ENCODE results near the gene COL19A1. TPM values are rescaled to one million over a fixed set of nuclear protein-coding genes. Genes with fewer than 3 reads are reported as not detected.
A peak's percentile ranks its signal among the peaks of the same experiment; 100 is the strongest.
"Not testable (repeated sequence)": the region's sequence is repeated elsewhere in the genome, so short reads cannot be mapped to it uniquely, and the experiment has no call there.

The COL19A1 gene
- total RNA-seq, 1 donor from 2014 or later = not detected

DNA sequence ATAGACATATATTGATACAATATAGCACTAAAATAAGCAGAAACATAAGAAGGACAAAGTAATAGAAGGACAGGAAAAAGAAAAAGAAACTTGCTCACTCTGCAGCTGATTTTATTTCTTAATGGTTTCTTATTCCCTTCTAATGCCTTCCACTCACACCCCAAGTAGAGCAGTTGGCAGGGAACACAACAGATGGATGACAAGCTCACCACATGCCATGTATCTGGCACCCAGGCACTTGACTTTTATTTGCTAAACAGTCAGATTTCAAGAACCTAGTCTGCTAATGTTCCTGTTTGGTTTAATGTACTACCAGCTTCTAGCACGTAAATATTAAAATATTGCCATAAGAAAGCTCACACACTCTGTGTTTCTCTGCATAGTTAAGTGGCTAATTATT, 87.1 kb downstream of the COL19A1 start:
- FAIRE-seq (no peak), DNase-seq (ENCODE audit: low read depth) (no peak)
- no peak overlapping the region for H3K4me3 ChIP-seq (ENCODE audit: low read depth, low read length)
- no peaks in the 10 kb centered on the region for H3K27me3 ChIP-seq (ENCODE audit: control insufficient read depth, insufficient read depth, low read length)
- TF ChIP-seq, protein P1, sequence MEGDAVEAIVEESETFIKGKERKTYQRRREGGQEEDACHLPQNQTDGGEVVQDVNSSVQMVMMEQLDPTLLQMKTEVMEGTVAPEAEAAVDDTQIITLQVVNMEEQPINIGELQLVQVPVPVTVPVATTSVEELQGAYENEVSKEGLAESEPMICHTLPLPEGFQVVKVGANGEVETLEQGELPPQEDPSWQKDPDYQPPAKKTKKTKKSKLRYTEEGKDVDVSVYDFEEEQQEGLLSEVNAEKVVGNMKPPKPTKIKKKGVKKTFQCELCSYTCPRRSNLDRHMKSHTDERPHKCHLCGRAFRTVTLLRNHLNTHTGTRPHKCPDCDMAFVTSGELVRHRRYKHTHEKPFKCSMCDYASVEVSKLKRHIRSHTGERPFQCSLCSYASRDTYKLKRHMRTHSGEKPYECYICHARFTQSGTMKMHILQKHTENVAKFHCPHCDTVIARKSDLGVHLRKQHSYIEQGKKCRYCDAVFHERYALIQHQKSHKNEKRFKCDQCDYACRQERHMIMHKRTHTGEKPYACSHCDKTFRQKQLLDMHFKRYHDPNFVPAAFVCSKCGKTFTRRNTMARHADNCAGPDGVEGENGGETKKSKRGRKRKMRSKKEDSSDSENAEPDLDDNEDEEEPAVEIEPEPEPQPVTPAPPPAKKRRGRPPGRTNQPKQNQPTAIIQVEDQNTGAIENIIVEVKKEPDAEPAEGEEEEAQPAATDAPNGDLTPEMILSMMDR (IDR thresholded peaks at IDR 0.05; ENCODE audit: insufficient read depth, low read length, severe bottlenecking) = no peak
- H3K36me3 ChIP-seq (ENCODE audit: control insufficient read depth, insufficient read depth, low read length) = no peaks in the 10 kb centered on the region

DNA sequence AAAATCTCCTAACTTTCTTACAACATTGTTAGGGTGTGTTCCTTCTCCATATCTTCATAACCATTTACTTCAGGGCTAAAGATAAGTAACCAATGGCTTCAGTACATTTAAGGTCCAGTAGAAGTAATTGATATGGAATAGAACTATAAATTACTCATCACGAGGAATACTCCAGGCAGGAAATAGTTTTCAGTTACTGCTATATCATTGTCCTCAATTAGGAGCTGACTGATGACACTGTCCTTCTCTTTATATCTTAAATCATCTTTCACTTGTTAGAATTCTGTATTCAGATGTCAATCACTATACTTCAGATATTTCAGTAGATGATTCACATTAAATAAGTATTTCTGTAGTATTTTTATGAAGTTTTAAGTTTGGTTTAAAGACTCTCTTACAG, 88.4 kb downstream of the COL19A1 start:
- H3K4me3 ChIP-seq (ENCODE audit: low read depth, low read length) = no peak overlapping the region
- no peak for FAIRE-seq
- no peaks in the 10 kb centered on the region for H3K36me3 ChIP-seq (ENCODE audit: control insufficient read depth, insufficient read depth, low read length)
- no peak for DNase-seq (ENCODE audit: low read depth)
- TF ChIP-seq, protein P1 (IDR thresholded peaks at IDR 0.05; ENCODE audit: insufficient read depth, low read length, severe bottlenecking) = no peak
- H3K27me3 ChIP-seq (ENCODE audit: control insufficient read depth, insufficient read depth, low read length) = no peaks in the 10 kb centered on the region

DNA sequence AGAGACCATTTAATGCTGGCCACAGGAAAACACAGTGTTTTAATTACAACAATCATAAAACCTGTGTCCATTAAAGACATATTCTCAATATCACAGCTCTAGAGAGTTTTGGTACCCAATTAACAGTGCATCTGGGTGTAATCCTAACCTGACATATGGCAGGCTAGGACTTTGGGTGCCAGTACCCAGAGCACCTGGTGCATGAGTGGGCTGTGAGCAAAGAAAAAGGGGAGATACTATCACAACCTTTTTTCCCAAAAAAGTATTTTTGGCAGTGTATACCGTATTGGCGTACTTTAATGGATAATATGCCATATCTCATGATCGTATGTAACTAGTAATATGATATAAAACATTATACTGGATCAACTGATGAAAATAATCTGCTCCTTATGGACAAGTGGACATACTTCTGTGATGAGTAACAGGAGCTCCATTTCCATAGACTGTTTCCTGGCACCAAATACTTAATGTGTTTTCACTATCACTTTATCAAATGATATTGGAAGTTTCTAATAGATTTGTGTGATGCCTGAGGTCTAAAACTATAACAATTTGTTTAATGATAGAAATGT, 91.7 kb downstream of the COL19A1 start:
- DNase-seq (ENCODE audit: low read depth) = peak; percentile 44
- Histone ChIP-seq H3K4me3 (ENCODE audit: low read depth, low read length) (no peak overlapping the region), H3K36me3 (ENCODE audit: control insufficient read depth, insufficient read depth, low read length) (no peaks in the 10 kb centered on the region), H3K27me3 (ENCODE audit: control insufficient read depth, insufficient read depth, low read length) (no peaks in the 10 kb centered on the region)
- no peak for FAIRE-seq
- TF ChIP-seq, protein P1 (IDR thresholded peaks at IDR 0.05; ENCODE audit: insufficient read depth, low read length, severe bottlenecking) = no peak

DNA sequence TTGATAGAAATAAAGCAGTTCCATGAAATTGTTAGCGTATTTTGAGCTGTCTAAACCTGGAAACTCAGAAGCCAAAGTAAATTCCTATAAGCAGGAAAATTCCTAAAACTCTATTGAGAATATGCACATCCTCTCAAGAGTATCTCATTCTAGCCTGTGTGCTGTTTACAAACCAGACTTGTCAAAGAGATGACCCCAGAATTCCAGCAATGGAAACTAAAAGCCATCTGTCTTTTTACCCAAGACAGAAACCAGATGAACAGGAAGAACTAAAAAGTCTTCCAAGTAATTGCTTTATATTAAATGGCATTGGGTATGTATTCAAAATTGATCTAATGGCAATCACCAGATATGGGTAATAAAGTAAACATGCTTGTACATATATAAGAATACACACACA, 92.6 kb downstream of the COL19A1 start:
- no peak for FAIRE-seq
- Histone ChIP-seq H3K27me3 (ENCODE audit: control insufficient read depth, insufficient read depth, low read length) (no peaks in the 10 kb centered on the region), H3K36me3 (ENCODE audit: control insufficient read depth, insufficient read depth, low read length) (no peaks in the 10 kb centered on the region), H3K4me3 (ENCODE audit: low read depth, low read length) (no peak overlapping the region)
- no peak for DNase-seq (ENCODE audit: low read depth)
- TF ChIP-seq, protein P1 (IDR thresholded peaks at IDR 0.05; ENCODE audit: insufficient read depth, low read length, severe bottlenecking) = no peak

DNA sequence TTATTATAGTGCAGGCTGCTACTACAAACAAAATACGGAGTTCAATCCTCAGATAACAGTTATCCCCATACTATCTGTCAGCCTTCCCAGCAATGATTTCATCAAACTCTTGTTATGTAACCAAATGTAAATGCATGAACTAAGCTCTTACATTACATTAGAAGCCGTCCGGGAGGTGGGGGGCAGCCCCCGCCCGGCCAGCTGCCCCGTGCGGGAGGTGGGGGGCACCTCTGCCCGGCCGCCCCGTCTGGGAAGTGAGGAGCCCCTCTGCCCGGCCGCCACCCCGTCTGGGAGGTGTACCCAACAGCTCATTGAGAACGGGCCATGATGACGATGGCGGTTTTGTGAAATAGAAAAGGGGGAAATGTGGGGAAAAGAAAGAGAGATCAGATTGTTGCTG, 99.6 kb downstream of the COL19A1 start:
- not testable (repeated sequence) for H3K36me3 ChIP-seq (ENCODE audit: control insufficient read depth, insufficient read depth, low read length); DNase-seq (ENCODE audit: low read depth); H3K4me3 ChIP-seq (ENCODE audit: low read depth, low read length); H3K27me3 ChIP-seq (ENCODE audit: control insufficient read depth, insufficient read depth, low read length); FAIRE-seq

DNA sequence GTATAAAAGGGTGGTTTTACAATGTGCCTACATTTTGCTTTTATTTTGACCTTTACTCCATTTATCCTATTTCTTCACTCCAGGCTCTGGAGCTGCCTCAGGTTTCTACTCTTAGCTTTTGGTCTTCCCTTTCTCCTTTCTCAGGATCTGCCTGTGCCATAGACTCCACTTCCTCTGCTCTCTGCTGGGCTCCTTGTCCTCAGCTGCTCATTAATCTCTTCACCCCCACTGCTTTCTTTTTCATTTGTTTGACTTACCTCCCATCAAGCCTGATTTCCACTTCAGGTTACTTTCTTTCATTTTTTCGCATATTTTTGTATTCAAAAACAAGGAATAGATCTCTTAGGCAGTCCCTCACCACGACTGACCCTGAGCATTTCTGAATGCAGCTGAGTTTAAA, 106.8 kb downstream of the COL19A1 start:
- TF ChIP-seq, protein P1 (IDR thresholded peaks at IDR 0.05; ENCODE audit: insufficient read depth, low read length, severe bottlenecking) = no peak
- DNase-seq (ENCODE audit: low read depth) (no peak), FAIRE-seq (no peak)
- H3K27me3 ChIP-seq (ENCODE audit: control insufficient read depth, insufficient read depth, low read length) = no peaks in the 10 kb centered on the region
- H3K36me3 ChIP-seq (ENCODE audit: control insufficient read depth, insufficient read depth, low read length) = no peaks in the 10 kb centered on the region
- no peak overlapping the region for H3K4me3 ChIP-seq (ENCODE audit: low read depth, low read length)

Measured in bronchial epithelial cell (primary cell).